NCI-H2196 (cell line): ENCODE measurements around the gene P3H3.
"Not testable (repeated sequence)": the region's sequence is repeated elsewhere in the genome, so short reads cannot be mapped to it uniquely, and the experiment has no call there.

Source experiments
- DNase-seq: peaks from one replicate; lab custom pipeline; 2025; ENCODE audit not compliant: unreplicated experiment; lab: John Stamatoyannopoulos, UW

Gene P3H3

GRCh38 chr12:6865307-6865706 is 37.1 kb downstream of the P3H3 start:
- DNase-seq: not testable (repeated sequence)

GRCh38 chr12:6866163-6866919 is 38.1 kb downstream of the P3H3 start:
- no peak for DNase-seq

DNA sequence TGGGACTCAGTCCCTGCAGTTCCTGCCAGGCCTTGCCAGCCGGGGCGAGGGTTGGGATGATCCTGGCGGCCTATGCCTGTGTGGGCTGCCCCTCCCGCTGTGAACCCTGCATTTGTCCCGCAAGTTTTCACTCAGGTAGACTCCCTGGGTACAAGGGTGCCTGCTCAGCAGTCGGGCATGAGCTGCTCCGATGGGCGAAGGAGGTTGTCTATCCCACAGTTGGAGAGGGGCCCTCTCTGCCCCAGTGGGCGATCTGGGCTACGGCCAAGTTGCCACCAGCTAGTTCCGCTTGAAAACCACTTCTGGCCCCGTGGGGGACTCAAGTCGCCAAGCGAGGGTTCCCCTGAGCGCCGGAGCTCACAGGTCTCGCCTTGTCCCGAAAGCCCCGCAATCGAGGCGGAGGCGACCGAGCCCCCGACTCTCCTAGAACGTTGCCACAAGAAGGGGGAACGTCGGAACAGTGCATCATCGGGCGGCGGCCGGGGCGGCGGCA is 38.8 kb downstream of the P3H3 start:
- no peak for DNase-seq

DNA sequence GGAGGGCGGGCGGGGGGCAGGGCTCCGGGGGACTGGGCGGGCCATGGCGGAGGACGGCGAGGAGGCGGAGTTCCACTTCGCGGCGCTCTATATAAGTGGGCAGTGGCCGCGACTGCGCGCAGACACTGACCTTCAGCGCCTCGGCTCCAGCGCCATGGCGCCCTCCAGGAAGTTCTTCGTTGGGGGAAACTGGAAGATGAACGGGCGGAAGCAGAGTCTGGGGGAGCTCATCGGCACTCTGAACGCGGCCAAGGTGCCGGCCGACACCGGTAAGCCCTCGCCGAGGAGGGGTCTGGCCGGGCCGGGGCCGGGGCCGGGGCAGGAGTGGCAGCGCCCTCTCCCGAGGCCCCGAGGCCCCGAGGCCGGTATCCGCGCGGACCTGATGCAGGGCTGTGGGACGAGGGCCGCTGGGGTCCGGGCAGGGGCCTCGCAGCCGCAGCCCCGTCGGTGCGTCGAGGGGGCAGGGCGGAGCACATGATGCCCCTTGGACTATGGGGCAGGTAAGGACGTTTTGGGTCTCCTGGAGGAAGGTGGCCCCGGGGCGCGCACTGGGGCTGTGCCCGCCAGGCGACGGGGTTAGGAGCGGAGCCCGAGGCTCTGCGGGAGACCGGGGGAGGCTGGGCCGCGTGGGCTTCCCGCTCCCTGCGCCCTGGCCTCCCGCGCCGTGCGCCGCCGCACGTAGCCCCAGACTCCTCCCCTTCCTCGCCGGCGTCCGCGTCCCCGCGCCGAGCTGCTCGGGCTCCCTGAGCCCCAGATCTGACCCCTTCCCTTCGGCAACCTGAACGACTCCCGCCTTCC is 39.4 kb downstream of the P3H3 start, which contains the start of gene TPI1:
Gene TPI1 (plus strand): TSS at position 119 of the 798 bp plus-strand sequence. CDS start 36 bp downstream, at position 155.
- peak; percentile 45 for DNase-seq

- DNase-seq: no peak
These were observed 40.2 kb downstream of the P3H3 start for GRCh38 chr12:6868211-6869048.

- peak; percentile 69 for DNase-seq
These were observed 41.1 kb downstream of the P3H3 start for GRCh38 chr12:6869049-6870021.

GRCh38 chr12:6870304-6870703 is 42.1 kb downstream of the P3H3 start:
- DNase-seq: not testable (repeated sequence)

DNA sequence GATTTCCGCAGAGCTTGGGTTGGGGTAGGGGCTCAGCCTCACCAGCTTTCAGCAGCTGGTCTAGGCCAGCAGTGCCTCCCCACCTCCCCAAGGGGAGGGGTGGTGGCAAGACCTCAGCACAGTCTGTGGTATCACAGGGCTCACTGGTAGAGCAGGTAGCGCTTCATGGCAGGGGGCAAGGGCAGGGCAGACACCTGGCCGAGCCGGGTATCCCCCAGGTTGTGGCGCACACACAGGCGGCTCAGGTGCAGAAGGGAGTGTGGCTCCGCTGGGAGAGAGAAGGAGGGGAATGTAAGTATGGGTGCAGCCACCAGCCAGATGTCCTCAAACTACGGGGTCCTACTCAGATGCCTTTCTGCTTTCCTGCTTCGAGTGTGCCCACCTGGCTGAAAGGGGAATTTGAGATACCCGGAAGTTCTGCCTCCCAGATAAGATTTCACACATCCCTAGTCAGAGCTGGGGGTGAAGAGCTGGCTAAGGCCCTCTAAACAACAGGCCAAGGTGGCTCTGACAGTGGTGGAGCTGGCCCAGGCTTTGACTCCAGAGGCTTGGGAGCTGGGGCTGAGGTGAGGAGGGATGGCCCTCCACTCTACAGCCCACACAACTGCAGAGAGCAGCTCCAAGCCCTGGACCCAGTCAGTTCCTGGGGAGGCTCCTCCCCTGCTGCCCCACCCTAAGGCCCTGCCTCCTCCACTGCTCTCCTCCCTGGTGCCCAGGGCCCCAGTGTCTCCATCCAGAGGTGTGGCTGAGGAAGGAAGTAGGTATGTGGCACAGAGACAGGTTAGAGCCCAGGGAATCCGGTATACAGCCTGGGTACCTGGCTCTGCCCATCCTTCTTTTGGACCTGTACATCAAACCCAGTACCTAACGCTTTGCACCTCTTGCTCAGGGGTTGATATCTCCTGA is 43.1 kb downstream of the P3H3 start:
- no peak for DNase-seq

DNA sequence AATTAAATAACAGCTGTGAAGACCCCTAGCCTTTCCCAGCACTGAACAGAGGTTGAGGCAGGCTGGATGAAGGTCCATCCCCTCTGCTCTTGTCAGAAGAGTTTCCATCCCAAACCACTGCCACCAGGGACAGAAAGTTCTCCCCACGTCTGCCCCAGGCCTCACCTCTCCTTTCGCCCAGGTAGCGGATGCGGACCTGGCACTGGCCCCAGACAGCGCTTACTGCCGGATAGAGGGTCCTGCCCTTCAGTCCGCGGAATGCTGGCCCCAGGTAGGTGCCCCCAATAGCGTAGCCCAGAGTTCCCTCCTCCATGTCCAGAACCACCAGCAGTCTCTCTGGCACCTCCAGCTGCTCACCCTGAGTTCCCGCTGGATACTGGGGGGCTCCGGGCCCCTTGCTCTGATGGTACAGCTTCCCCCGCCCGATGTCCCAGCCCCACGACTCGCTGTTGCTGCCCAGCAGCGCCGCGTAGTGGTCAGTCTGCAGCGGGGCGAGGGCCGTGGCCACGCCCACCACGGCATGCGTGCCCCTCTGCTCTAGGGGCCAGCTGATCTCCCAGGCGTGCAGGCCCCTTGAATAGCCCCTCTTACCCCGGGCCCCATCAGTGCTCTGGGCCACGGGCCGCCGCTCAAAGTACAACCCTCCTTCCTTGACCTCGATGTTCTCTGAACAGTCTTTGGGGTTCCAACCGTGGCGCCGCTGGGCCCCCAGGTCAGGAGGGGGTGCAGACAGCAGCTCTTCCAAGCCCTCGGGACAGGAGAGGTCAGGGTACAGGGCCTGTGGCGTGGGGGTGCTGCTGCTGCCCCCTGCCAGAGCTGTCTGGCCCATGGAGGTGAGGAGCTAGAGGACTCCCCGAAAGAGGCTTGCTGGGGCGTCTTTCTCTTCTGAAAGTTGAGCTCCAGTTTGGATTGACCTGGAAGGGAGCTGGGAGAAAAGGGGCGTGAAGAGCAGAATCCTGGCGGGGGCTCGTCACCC is 44.2 kb downstream of the P3H3 start:
- peak; percentile 57 for DNase-seq

DNA sequence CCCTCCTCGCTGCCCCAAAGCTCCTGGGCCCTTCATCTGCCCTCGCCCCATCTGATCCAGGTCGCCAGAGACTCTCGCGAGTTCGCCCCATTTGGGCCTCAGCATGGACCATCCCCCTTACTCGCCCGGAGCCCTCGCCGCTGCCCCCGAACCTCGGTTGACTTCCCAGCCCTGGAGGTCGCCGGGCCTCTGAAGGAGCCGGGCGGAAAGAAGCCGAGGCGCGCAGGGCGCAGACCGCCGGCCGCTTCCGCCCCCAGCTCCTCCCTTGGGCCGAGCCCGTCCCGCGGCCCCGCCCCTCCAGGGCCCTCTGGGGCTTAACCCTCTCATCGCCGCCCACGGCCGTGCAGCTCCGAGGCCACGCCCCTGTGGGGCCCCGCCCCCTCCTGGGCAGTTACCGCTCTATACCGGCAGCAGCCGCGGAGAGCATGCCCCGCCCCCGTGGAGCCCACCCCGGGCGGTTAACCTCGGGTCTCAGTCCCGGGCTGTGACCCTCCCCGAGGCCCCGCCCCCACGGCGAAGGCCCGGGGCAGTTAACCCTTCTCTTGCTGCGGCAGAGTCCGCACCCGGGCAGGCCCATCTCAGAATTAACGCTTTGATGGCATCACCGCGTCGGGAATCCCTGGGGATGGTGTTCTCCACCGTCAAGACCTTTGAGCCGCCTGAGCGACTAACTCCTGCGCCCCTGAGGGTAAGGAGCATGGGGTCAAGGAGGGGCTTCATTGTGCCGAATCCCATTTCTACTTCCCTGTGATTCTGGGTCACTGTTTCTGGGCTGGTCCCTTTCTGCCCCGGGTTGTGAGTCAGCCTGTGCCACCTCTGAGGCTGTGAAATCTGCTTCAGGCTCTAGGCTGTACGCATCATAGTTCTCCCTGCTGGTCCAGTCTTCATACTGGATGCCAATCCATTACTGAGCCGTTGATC is 45.1 kb downstream of the P3H3 start, which contains the start of gene SPSB2:
Gene SPSB2 (minus strand): TSS at position 210 of the 921 bp plus-strand sequence. CDS start 402 bp downstream, outside the sequence.
- DNase-seq: peak; percentile 88

GRCh38 chr12:6874015-6874368 is 45.8 kb downstream of the P3H3 start:
- not testable (repeated sequence) for DNase-seq

GRCh38 chr12:6879824-6880223 is 51.6 kb downstream of the P3H3 start:
- not testable (repeated sequence) for DNase-seq

- DNase-seq: no peak
These were observed 55.0 kb downstream of the P3H3 start for GRCh38 chr12:6883252-6883651.

DNA sequence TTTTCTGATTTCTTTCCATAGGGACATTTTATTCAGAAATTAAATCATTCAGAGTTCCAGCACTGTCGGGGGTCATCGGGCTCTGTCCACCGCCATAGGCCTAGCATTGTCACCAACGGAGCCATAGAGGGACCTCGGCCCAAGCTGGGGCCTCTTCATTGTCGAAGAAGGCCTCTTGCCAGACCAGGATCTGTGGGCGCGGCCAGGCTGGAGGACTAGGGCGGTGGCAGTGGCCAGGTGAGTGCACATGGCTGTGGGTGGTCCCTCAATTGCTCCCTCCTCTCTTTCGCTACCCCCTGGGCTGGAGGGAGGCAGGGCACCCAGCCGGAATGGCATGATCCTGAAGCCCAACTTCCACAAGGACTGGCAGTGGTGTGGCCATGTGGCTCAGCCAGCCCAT is 55.5 kb downstream of the P3H3 start:
- no peak for DNase-seq

GRCh38 chr12:6884539-6884938 is 56.3 kb downstream of the P3H3 start:
- no peak for DNase-seq

GRCh38 chr12:6886206-6886999 is 58.2 kb downstream of the P3H3 start:
- DNase-seq: not testable (repeated sequence)
